ENCODE results near the gene WDR88.
"Not testable (repeated sequence)": the region's sequence is repeated elsewhere in the genome, so short reads cannot be mapped to it uniquely, and the experiment has no call there.

Gene WDR88

DNA sequence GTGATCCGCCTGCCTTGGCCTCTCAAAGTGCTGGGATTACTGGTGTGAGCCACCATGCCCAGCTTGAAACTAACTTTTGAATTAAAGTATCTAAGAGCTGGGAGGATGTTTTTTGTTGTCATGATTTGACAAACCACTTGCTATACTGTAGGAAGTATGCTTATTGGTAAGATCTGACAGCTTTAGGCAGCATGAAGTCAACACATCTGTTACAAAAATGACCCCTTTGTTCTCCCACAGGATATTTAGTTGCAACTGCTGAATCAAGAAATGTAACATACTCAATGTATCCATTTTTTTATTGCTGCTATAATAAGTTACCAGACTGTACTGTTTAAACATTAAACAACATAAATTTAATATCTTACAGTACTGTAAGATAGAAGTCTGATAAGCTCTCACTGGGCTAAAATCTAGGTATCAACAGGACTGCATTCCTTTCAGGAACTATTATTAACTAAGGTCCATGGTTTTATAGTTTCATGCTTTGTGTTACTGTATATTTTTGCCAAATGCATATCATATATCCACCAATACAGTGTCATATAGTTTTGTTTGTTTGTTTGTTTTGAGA lies 39.4 kb downstream of the WDR88 start:
- DNase-seq = no peak

DNA sequence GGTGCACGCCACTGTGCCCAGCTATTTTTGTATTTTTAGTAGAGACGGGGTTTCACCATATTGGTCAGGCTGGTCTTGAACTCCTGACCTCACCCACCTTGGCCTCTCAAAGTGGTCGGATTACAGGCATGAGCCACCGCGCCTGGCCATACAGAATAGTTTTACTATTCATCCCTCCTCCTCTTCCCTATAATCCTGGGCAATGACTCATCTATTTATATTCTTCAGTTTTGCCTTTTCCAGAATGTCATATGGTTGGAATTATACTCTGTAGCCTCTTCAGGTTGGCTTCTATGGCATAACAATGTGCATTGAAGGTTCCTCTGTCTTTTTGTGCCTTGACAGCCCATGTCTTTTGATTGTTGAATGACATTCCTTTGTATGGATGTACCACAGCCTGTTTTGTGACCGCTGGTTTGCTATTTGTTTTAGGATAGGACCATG lies 40.0 kb downstream of the WDR88 start:
- no peak for DNase-seq

DNA sequence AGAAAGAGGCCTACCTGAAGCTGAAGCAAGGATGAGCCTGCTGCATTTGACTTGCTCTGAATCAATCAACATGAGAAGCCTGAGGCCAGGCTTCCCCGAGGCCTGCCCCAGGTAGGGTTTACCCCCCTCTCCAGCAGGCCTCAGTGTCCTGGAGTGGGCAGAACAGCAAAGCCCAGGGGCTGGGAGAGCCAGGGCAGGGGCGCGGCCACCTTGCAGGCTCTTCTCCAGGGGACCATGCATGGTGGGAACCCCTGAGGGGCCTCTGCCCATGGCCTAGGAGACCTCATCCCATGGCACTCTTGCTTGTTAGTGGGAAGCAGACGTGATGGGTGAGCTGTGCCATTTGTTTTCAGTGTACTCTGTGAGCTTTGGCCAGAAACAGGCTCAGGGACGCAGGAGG lies 42.3 kb downstream of the WDR88 start:
- DNase-seq = no peak

GRCh38 chr19:33175156-33175782 lies 43.4 kb downstream of the WDR88 start:
- no peak for DNase-seq

- DNase-seq = peak in 13 of 58 donors; percentile 41 to 71 (median 58)
Observed at GRCh38 chr19:33175886-33176669, 44.2 kb downstream of the WDR88 start.

DNA sequence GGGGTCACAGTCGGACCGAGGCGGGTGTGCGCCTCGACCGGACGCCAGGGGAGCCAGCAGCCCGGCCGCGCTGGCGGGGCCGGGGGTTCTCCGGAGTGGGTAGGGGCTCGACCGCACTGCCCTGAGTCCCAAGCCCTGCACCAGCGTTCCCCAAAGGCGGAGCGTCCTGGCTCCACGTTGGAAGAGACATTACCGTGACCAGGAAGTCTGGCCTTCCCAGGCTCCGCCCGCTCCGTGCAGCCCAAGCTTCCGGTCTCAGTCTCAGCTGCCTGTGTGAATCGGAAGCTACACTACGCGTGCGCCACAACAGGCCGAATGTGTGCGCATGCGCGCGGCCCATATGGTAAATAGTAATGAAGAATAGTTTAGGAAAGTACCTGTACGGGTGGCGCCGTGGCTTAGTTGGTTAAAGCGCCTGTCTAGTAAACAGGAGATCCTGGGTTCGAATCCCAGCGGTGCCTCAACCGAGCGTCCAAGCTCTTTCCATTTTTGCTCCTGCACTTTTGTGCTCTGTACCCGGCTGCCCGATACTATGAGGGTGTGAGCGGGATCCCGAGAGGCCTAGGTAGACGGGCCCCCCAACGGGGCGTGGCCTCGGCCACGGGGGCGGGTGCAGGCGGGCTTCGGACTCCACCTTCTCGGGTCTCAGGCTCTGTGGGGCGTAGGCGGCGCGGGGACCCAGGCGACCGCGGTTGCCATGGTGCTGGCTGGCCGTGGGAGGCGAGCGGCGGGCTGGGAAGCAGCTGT lies 44.9 kb downstream of the WDR88 start:
- peak; percentile 78 to 100 (median 95) for DNase-seq

- peak in 10 of 58 donors; percentile 77 to 88 (median 85) for DNase-seq
Observed at GRCh38 chr19:33177417-33177979, 45.6 kb downstream of the WDR88 start.

DNA sequence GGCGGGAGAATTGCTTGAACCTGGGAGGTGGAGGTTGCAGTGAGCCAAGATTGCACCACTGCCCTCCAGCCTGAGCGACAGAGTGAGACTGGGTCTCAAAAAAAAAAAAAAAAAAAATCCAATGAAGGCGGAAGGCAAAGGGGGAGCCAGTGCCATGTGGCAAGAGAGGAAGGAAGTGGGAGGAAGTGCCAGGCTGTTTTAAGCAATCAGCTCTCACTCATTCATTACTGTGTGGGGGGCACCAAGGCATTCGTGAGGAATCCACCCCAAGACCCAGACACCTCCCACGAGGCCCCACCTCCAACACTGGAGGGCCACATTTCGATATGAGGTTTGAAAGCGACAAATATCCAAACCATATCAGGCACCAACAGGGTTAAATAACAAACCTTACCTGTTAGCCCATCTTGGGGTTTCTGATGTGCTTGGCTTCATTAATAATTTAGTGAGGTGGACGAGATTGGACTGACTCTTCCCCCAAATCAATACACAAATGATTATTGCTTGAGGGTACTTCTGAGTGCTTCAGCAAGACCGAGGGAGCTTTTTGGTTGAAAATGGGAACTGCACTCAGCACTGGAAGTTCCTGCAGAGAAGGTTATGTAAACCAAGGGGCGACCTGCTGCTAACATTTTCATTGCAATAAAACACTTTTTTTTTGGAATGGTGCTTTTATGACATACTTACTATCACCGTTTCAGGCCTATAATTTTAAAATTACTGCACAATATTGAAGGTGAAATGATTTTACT lies 54.7 kb downstream of the WDR88 start:
- DNase-seq = peak in 2 of 58 donors; percentile 10 to 32

DNA sequence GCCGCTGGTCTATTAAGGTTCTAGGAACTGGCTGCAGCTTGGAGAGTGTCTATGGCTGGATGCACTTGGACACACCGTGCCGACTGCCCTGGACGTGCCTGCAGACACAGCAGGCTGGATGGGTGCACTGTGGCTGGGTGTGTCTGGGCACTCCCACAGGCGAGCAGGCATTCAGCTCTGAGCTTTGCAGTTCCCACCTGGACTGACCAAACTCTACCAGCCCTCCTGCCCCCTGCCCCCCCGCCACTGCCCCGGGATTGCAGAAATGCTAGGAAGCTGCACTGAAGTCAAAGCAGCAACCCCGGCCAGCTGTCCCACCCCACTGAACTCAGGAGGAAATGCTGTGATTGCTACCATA lies 55.2 kb downstream of the WDR88 start:
- no peak for DNase-seq

GRCh38 chr19:33189453-33189852 lies 57.5 kb downstream of the WDR88 start:
- no peak for DNase-seq

GRCh38 chr19:33191092-33191491 lies 59.2 kb downstream of the WDR88 start:
- not testable (repeated sequence) for DNase-seq

DNA sequence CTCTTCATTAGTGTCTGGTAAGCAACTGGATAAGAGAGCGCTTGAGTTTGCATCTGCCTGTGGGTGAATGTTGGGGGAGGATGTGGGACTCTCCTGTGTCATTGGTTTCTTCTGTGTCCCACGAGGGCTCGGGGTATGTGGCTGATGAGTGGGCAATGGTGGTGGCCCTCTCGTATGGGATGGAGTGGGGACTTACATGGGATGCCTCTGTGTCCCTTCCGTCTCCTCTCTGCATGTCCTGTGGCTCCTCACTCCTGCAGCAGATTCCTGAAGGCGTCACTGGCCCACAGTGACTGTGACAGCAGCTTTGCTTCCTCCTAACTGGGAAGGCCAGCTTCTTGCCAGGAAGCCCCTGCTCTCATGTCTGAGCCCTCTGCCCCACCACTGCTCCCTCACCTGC lies 59.6 kb downstream of the WDR88 start:
- DNase-seq = no peak

- no peak for DNase-seq
Observed at GRCh38 chr19:33192010-33192409, 60.1 kb downstream of the WDR88 start.

DNA sequence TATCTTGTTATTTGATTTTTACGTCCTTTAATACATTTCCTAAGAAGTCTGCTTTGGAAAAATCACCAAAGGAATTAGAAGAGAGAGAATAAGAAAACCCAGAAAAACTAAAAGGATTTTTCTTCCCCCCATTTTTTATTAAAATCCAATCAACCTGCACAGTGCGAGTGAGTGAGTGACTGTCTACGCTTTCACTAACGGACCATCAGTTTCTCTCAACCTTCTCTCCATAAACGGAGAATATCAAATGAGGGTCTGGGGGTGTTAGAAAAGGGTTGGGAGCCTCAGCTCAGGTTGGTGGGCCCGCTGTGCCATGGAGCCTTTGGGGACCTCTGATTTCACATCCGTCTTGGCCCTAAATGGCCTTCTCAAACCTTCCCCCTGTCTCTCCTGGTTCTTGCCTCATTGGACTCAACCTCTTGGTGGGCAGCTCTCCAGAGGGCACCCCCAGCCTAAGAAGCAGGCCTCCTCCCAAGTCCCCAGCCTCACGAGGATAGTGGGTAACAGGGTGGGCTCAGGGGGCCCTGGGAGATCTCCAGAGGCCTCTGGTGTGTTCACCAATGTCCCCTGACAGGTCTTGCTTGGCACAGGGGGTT lies 61.5 kb downstream of the WDR88 start:
- DNase-seq = peak in 1 of 58 donors; percentile 38

DNA sequence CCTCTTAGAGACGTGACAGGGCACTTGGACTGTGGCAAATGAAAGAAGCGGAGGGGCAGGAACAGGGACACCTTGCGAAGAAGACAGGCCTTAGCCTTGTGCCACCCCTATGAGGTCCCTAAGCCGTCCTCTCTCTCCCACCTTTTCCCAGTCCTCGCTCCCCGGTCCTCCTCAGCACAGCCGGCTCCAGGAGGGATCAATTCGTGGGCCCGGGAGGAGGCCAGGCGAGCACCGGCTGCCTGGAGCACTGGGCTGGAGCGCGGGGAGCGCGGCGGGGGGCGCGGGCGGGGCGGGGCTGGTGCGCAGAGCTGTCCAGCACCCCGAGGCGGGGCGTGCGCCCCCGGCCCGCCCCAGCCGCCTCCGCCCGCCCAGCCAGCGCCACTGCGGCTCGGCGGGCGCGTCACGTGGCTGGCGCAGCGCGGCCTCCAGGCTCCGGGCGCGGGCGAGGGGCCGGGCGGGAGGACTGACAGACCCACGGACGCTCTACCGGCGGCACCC lies 62.0 kb downstream of the WDR88 start, which contains the start of gene LRP3:
LRP3 (plus strand) TSS at position 466 of the 498 bp plus-strand sequence. CDS start 456 bp downstream, outside the sequence.
- peak in 35 of 58 donors; percentile 11 to 72 (median 42) for DNase-seq

GRCh38 chr19:33194532-33194885 lies 62.6 kb downstream of the WDR88 start:
- DNase-seq = peak in 1 of 58 donors; percentile 45

DNA sequence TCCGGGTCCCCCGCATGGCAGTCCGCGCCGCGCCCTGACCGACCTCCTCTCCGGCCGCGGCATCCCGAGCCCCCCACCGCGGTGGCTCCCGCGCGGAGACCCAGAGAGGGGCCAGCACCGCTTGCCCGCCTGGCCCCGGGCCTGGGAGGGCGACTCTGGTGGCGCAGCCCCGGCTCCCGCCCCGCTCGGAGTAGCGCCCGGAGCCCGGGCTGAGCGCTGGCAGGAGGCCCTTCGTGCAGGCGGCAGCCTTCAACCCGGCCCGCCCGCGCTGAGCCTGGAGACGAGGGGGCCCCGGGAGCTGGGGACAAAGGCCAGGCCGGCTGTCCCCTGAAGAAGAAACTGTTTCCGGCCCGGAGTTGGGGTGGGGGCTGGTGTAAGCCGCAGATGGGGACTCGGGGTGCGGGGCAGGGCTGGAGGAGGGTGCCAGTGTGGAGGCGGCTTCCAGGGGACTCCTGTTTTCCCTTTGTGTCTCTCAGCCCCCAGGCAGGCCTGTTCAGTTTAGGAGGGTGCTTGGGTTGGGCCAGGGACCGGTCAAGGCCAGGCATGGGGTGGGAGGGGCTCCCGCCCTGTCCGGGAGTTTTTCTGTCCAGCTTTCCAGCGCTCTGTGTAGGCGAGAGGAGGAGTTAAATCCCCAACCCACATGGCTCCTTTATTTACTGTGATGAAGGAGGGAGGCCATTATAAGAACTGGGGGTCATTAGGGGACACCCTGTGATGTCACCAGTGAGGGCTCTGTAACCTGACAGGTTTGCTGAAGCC lies 63.2 kb downstream of the WDR88 start:
- DNase-seq = peak in 5 of 58 donors; percentile 21 to 45 (median 32)

DNA sequence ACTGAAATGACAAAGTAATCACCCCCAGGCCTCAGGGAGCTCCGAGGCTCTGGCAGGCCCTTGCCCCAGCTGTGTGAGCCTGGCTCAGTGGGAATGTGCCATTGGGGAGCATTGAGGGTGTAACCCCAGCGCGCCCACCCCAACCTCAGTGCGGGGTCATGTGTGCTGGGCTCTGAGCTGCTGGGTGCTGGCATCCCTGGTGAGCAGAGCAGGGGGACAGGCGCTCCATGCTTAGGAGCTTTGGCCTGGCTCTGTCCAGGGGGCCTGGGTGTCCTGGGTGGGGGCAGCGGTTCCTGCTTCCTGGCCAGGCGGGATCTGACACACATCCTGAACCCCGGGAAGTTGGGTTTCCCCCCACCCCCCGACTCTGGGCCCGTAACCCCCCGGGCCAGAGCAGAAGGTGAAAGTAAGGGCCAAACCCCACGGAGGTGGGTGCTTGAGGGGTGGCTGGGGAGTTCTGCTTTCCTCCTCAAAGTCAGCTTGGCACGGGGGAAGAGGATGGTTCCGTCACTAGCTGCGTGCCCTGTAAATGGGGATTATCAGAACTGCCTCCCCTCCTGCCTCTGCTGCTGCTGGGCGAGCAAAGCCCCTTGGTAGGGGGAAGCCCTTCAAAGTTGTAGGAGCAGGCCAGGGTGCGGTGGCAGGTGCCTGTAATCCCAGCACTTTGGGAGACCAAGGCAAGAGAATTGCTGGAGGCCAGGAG lies 63.9 kb downstream of the WDR88 start:
- no peak for DNase-seq

Data from anterior cingulate cortex (tissue), 58 donors.